GM23248 (cell line): ENCODE measurements around the gene OTUD6A. TPM values are rescaled to one million over a fixed set of nuclear protein-coding genes. Genes with fewer than 3 reads are reported as not detected.

ENCODE experiments used
- DNase-seq: peaks from one replicate; pipeline ENCODE4 v3.0.0-alpha.2; 2015
- H2AFZ ChIP-seq: fragments of 200-600 bp; sonication (generic); 2 replicates; pipeline ENCODE4 v1.6.1; 2016; ENCODE audit warnings: antibody characterized with exemption
- H3F3A ChIP-seq: fragments of 200-600 bp; sonication (generic); 2 replicates; pipeline ENCODE4 v1.6.1; 2016; ENCODE audit warnings: mild to moderate bottlenecking, antibody characterized with exemption, mixed run types; ENCODE audit not compliant: insufficient read depth
- H3K27ac ChIP-seq: fragments of 200-600 bp; sonication (generic); 2 replicates; pipeline ENCODE4 v1.5.1; 2016; ENCODE audit warnings: mild to moderate bottlenecking
- H3K27me3 ChIP-seq: fragments of 200-600 bp; sonication (generic); replicated peaks from 2 replicates; pipeline ENCODE4 v1.6.1; 2016; ENCODE audit warnings: mild to moderate bottlenecking; ENCODE audit not compliant: insufficient read depth
- H3K36me3 ChIP-seq: fragments of 200-600 bp; sonication (generic); 2 replicates; pipeline ENCODE4 v1.6.1; 2016; ENCODE audit warnings: low read depth, mild to moderate bottlenecking
- H3K4me1 ChIP-seq: fragments of 200-600 bp; sonication (generic); 2 replicates; pipeline ENCODE4 v1.6.1; 2016; ENCODE audit warnings: mild to moderate bottlenecking; ENCODE audit not compliant: insufficient read depth
- H3K4me2 ChIP-seq: fragments of 200-600 bp; sonication (generic); one replicate; pipeline ENCODE4 v1.6.1; 2016; ENCODE audit warnings: mild to moderate bottlenecking; ENCODE audit not compliant: unreplicated experiment
- H3K4me3 ChIP-seq: fragments of 200-600 bp; sonication (generic); 2 replicates; pipeline ENCODE4 v1.5.1; 2016; ENCODE audit warnings: mild to moderate bottlenecking
- H3K79me2 ChIP-seq: fragments of 200-600 bp; sonication (generic); 2 replicates; pipeline ENCODE4 v1.6.1; 2016; ENCODE audit warnings: mild to moderate bottlenecking; ENCODE audit not compliant: insufficient read depth
- H3K9ac ChIP-seq: fragments of 200-600 bp; sonication (generic); 2 replicates; pipeline ENCODE4 v1.6.1; 2016; ENCODE audit warnings: mild to moderate bottlenecking
- H3K9me2 ChIP-seq: fragments of 200-600 bp; sonication (generic); 2 replicates; pipeline ENCODE4 v1.6.1; 2016; ENCODE audit warnings: mixed run types, mild to moderate bottlenecking, moderate library complexity; ENCODE audit not compliant: insufficient read depth
- H3K9me3 ChIP-seq: fragments of 200-600 bp; sonication (generic); one replicate; pipeline ENCODE4 v1.6.1; 2017; ENCODE audit warnings: low read depth
- H4K20me1 ChIP-seq: fragments of 200-600 bp; sonication (generic); 2 replicates; pipeline ENCODE4 v1.6.0; 2016; ENCODE audit not compliant: insufficient read depth
- EZH2 ChIP-seq: fragments of 200-600 bp; sonication (generic); IDR thresholded peaks from 2 replicates; pipeline ENCODE4 v1.6.1; 2018; ENCODE audit warnings: antibody characterized with exemption, mild to moderate bottlenecking; ENCODE audit not compliant: insufficient read depth, poor library complexity, severe bottlenecking
- EZH2phosphoT487 ChIP-seq: fragments of 200-600 bp; sonication (generic); IDR thresholded peaks from 2 replicates; pipeline ENCODE4 v1.6.1; 2018; ENCODE audit warnings: antibody characterized with exemption, moderate library complexity, mild to moderate bottlenecking, low read depth; ENCODE audit not compliant: insufficient read depth
- WGBS, 2 experiments: methylation state at CpG; one replicate each; pipeline ENCODE4 v1.1.6; 2015 to 2017; ENCODE audit warnings: low lambda C conversion rate in 2 of 2, low coverage in 1 of 2; ENCODE audit errors: missing lambda C conversion rate in 2 of 2; 5-methylcytosine and 5-hydroxymethylcytosine counted together
- in situ Hi-C: fragments of 300-500 bp; cut with MboI; formaldehyde crosslinking; loops from 2 replicates; pipeline ENCODE4 v1.15.0; 2020
- polyA plus RNA-seq: library from polyadenylated mRNA; unstranded; fragments of >200 nt; fragmentation: Nextera tagmentation; extraction: Ambion mirVana; gene quantifications from 2 replicates; pipeline ENCODE4 v1.2.1, GENCODE V29; 2016
- total RNA-seq: library from RNA; depleted of rRNA; stranded (reverse); fragments of >200 nt; shearing (Covaris generic); gene quantifications from 2 replicates; pipeline ENCODE4 v1.2.3, GENCODE V29; 2014

OTUD6A gene
- total and polyA plus RNA-seq, 2 experiments from 2014 or later = not detected

GRCh38 chrX:70052895-70053615, 9.2 kb upstream of the OTUD6A start:
- H4K20me1 ChIP-seq = no peaks in the 10 kb centered on the region

GRCh38 chrX:70054391-70054790, 7.9 kb upstream of the OTUD6A start:
- no peak overlapping the region for H2AFZ ChIP-seq
- WGBS, 2 experiments = 82 to 84% methylated on average over 3 to 5 of the region's 5 CpGs
- in situ Hi-C loops = no loop called here

More at GRCh38 chrX:70052895-70053615, 9.2 kb upstream of the OTUD6A start:
- in situ Hi-C loops = no loop called here
- Histone ChIP-seq H3K27ac (no peak overlapping the region), H3F3A (no peaks in the 10 kb centered on the region), H3K9me3 (no peaks in the 10 kb centered on the region), H3K27me3 (no peaks in the 10 kb centered on the region), H3K79me2 (no peaks in the 10 kb centered on the region), H3K9me2 (no peaks in the 10 kb centered on the region), H2AFZ (no peak overlapping the region), H3K4me2 (no peak overlapping the region), H3K9ac (no peak overlapping the region), H3K4me1 (no peaks in the 10 kb centered on the region), H3K36me3 (no peaks in the 10 kb centered on the region), H3K4me3 (no peak overlapping the region)
- TF ChIP-seq EZH2phosphoT487 = no peak
- no peak for TF ChIP-seq EZH2
- WGBS, 2 experiments = 63 to 73% methylated on average over 9 of the region's 11 CpGs
- DNase-seq = no peak

GRCh38 chrX:70062961-70063550, 799 bp downstream of the OTUD6A start:
- H3K27ac ChIP-seq = no peak overlapping the region
- in situ Hi-C loops = no loop called here
- no peaks in the 10 kb centered on the region for H3K9me2 ChIP-seq
- DNase-seq = no peak
- no peaks in the 10 kb centered on the region for H3K36me3 ChIP-seq
- H2AFZ ChIP-seq = no peak overlapping the region
- no peak overlapping the region for H3K4me3 ChIP-seq
- H3K27me3 ChIP-seq = no peaks in the 10 kb centered on the region
- no peak overlapping the region for H3K9ac ChIP-seq
- no peaks in the 10 kb centered on the region for H3F3A ChIP-seq
- no peaks in the 10 kb centered on the region for H4K20me1 ChIP-seq
- 95 to 97% methylated on average over 16 to 43 of the region's 52 CpGs for WGBS, 2 experiments
- no peaks in the 10 kb centered on the region for H3K4me1 ChIP-seq
- no peaks in the 10 kb centered on the region for H3K9me3 ChIP-seq
- TF ChIP-seq EZH2phosphoT487 = no peak
- TF ChIP-seq EZH2 = no peak
- no peaks in the 10 kb centered on the region for H3K79me2 ChIP-seq
- H3K4me2 ChIP-seq = no peak overlapping the region

More at GRCh38 chrX:70054391-70054790, 7.9 kb upstream of the OTUD6A start:
- no peak overlapping the region for H3K27ac ChIP-seq
- H3K9me3 ChIP-seq = no peaks in the 10 kb centered on the region
- no peaks in the 10 kb centered on the region for H4K20me1 ChIP-seq
- H3K4me1 ChIP-seq = no peaks in the 10 kb centered on the region
- no peaks in the 10 kb centered on the region for H3K79me2 ChIP-seq
- no peaks in the 10 kb centered on the region for H3F3A ChIP-seq
- H3K9ac ChIP-seq = no peak overlapping the region
- no peak overlapping the region for H3K4me2 ChIP-seq
- H3K27me3 ChIP-seq = no peaks in the 10 kb centered on the region
- TF ChIP-seq EZH2phosphoT487 (no peak), EZH2 (no peak)
- no peak overlapping the region for H3K4me3 ChIP-seq
- no peak for DNase-seq
- no peaks in the 10 kb centered on the region for H3K9me2 ChIP-seq
- H3K36me3 ChIP-seq = no peaks in the 10 kb centered on the region

GRCh38 chrX:70066646-70067045, 4.4 kb downstream of the OTUD6A start:
- 72 to 80% methylated on average over 4 to 7 of the region's 7 CpGs for WGBS, 2 experiments

More at GRCh38 chrX:70066646-70067045, 4.4 kb downstream of the OTUD6A start:
- DNase-seq = no peak
- Histone ChIP-seq H3K9me3 (no peaks in the 10 kb centered on the region), H3K4me3 (no peak overlapping the region), H3K9ac (no peak overlapping the region), H3K4me2 (no peak overlapping the region), H3K79me2 (no peaks in the 10 kb centered on the region), H4K20me1 (no peaks in the 10 kb centered on the region), H3K36me3 (no peaks in the 10 kb centered on the region), H3K27ac (no peak overlapping the region), H3K4me1 (no peaks in the 10 kb centered on the region), H2AFZ (no peak overlapping the region), H3K9me2 (no peaks in the 10 kb centered on the region), H3K27me3 (no peaks in the 10 kb centered on the region), H3F3A (no peaks in the 10 kb centered on the region)
- in situ Hi-C loops = no loop called here
- TF ChIP-seq EZH2phosphoT487 (no peak), EZH2 (no peak)
